ENCODE results near the gene GRK5.

The GRK5 gene

GRCh38 chr10:119318411-119319160 lies 111.2 kb downstream of the GRK5 start:
- no peak overlapping the region for H3K27ac ChIP-seq
- TF ChIP-seq ZFX (IDR thresholded peaks at IDR 0.05; ENCODE audit: borderline replicate concordance): no peak
- TF ChIP-seq, protein P1, sequence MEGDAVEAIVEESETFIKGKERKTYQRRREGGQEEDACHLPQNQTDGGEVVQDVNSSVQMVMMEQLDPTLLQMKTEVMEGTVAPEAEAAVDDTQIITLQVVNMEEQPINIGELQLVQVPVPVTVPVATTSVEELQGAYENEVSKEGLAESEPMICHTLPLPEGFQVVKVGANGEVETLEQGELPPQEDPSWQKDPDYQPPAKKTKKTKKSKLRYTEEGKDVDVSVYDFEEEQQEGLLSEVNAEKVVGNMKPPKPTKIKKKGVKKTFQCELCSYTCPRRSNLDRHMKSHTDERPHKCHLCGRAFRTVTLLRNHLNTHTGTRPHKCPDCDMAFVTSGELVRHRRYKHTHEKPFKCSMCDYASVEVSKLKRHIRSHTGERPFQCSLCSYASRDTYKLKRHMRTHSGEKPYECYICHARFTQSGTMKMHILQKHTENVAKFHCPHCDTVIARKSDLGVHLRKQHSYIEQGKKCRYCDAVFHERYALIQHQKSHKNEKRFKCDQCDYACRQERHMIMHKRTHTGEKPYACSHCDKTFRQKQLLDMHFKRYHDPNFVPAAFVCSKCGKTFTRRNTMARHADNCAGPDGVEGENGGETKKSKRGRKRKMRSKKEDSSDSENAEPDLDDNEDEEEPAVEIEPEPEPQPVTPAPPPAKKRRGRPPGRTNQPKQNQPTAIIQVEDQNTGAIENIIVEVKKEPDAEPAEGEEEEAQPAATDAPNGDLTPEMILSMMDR (IDR thresholded peaks at IDR 0.05): no peak

- H3K27ac ChIP-seq: no peak overlapping the region
- TF ChIP-seq, protein P1 (IDR thresholded peaks at IDR 0.05): no peak
- TF ChIP-seq ZFX (IDR thresholded peaks at IDR 0.05; ENCODE audit: borderline replicate concordance): no peak
These were observed 112.0 kb downstream of the GRK5 start for GRCh38 chr10:119319161-119319919.

DNA sequence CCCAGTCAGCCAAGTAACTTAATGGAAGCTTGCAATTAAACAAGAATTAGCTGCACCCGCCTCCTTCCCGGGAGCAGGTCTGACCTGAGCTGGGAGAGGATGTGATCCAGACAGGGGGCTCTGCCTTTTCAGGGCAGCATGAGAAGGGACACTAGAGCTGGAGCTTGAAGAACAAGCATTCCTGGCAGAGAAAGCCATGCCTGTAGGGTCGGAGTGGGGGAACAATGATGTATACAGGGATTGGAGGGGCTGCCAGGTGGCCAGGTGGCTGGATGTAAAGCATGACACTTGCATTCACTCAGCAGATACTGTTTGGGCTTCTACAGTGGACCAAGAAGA lies 112.5 kb downstream of the GRK5 start:
- no peak overlapping the region for H3K27ac ChIP-seq
- TF ChIP-seq, protein P1 (IDR thresholded peaks at IDR 0.05): no peak
- no peak for TF ChIP-seq ZFX (IDR thresholded peaks at IDR 0.05; ENCODE audit: borderline replicate concordance)

- H3K27ac ChIP-seq: no peak overlapping the region
- TF ChIP-seq, protein P1 (IDR thresholded peaks at IDR 0.05): no peak
- no peak for TF ChIP-seq ZFX (IDR thresholded peaks at IDR 0.05; ENCODE audit: borderline replicate concordance)
These were observed 113.6 kb downstream of the GRK5 start for GRCh38 chr10:119320981-119321380.

- H3K27ac ChIP-seq: no peak overlapping the region
- TF ChIP-seq, protein P1 (IDR thresholded peaks at IDR 0.05): no peak
- no peak for TF ChIP-seq ZFX (IDR thresholded peaks at IDR 0.05; ENCODE audit: borderline replicate concordance)
These were observed 116.0 kb downstream of the GRK5 start for GRCh38 chr10:119323085-119324016.

- TF ChIP-seq, protein P1 (IDR thresholded peaks at IDR 0.05): no peak
- no peak for TF ChIP-seq ZFX (IDR thresholded peaks at IDR 0.05; ENCODE audit: borderline replicate concordance)
- no peak overlapping the region for H3K27ac ChIP-seq
These were observed 117.8 kb downstream of the GRK5 start for GRCh38 chr10:119325131-119325530.
